B cell (primary cell): ENCODE measurements around the gene KIF13A. TPM values are rescaled to one million over a fixed set of nuclear protein-coding genes. Genes with fewer than 3 reads are reported as not detected.
"Not testable (repeated sequence)": the region's sequence is repeated elsewhere in the genome, so short reads cannot be mapped to it uniquely, and the experiment has no call there.

Source experiments
- ATAC-seq: fragments of 200-7000 bp; cut with Tn5 transposase; one replicate; pipeline ENCODE4 v1.10.0; 2021; ENCODE audit warnings: low read depth, mild to moderate bottlenecking, moderate number of reproducible peaks, moderate library complexity
- CTCF ChIA-PET: fragments of 350-600 bp; sonication (Branson Sonifier 250); formaldehyde crosslinking; loops from one replicate; lab custom pipeline; 2021; ENCODE audit warnings: antibody characterized with exemption, inconsistent platforms; lab: Charles Lee
- POLR2A ChIA-PET: fragments of 350-600 bp; sonication (Branson Sonifier 250); formaldehyde crosslinking; loops from one replicate; lab custom pipeline; 2021; ENCODE audit warnings: antibody characterized with exemption; lab: Charles Lee
- DNase-seq: peaks from one replicate; pipeline ENCODE4 v3.0.0; 2013
- H2AFZ ChIP-seq: 2 replicates; pipeline ENCODE4 v1.6.1; 2012; ENCODE audit warnings: mild to moderate bottlenecking, low read depth, low read length; ENCODE audit not compliant: insufficient read depth, poor library complexity, severe bottlenecking
- H3K27ac ChIP-seq, 2 donors: 1 replicate in 1 of 2; 2 replicates in 1 of 2; pipeline ENCODE4 v1.5.1; 2012 to 2013; ENCODE audit warnings: low read length in 2 of 2, mild to moderate bottlenecking in 2 of 2, moderate library complexity in 1 of 2
- H3K27me3 ChIP-seq, 4 experiments: fragments of 200-600 bp in 1 of 4; sonication (generic) in 1 of 4; replicated peaks in 1 of 4; 1 replicate in 2 of 4; 2 replicates in 2 of 4; pipeline versions ENCODE4 v1.6.1 to v1.7.0; 2013 to 2016; ENCODE audit warnings: low read length in 3 of 4, mild to moderate bottlenecking in 2 of 4, mixed read lengths in 1 of 4, moderate library complexity in 1 of 4; ENCODE audit not compliant: insufficient read depth in 4 of 4, control insufficient read depth in 3 of 4; ENCODE audit errors: control extremely low read depth in 1 of 4
- H3K36me3 ChIP-seq, 2 experiments: replicated peaks in 1 of 2; 1 replicate in 1 of 2; 2 replicates in 1 of 2; pipeline versions ENCODE4 v1.6.1 to v1.7.1; 2013; ENCODE audit warnings: low read length in 1 of 2; ENCODE audit not compliant: insufficient read depth in 2 of 2, control insufficient read depth in 1 of 2; ENCODE audit errors: control extremely low read depth in 1 of 2, extremely low read depth in 1 of 2
- H3K4me1 ChIP-seq, 2 donors: fragments of 200-600 bp in 1 of 2; sonication (generic) in 1 of 2; 1 replicate in 1 of 2; 2 replicates in 1 of 2; pipeline versions ENCODE4 v1.5.1 to v1.6.1; 2013 to 2017; ENCODE audit warnings: low read length in 2 of 2; ENCODE audit not compliant: control insufficient read depth in 2 of 2, insufficient read depth in 2 of 2
- H3K4me2 ChIP-seq: replicated peaks from 2 replicates; pipeline ENCODE3; 2012; ENCODE audit warnings: mild to moderate bottlenecking, low read depth, low read length; ENCODE audit not compliant: poor library complexity, severe bottlenecking
- H3K4me3 ChIP-seq, 5 experiments: fragments of 200-600 bp in 1 of 5; sonication (generic) in 1 of 5; 1 replicate in 3 of 5; 2 replicates in 2 of 5; pipeline versions ENCODE4 v1.5.1 to v1.7.0; 2011 to 2016; ENCODE audit warnings: low read length in 4 of 5, mild to moderate bottlenecking in 4 of 5, low read depth in 2 of 5, control low read depth in 1 of 5, moderate library complexity in 1 of 5; ENCODE audit not compliant: insufficient read depth in 1 of 5; ENCODE audit errors: control extremely low read depth in 1 of 5, extremely low read depth in 1 of 5
- H3K79me2 ChIP-seq: fragments of 200-600 bp; sonication (generic); one replicate; pipeline ENCODE4 v1.6.0; 2016; ENCODE audit warnings: low read length; ENCODE audit not compliant: control insufficient read depth, insufficient read depth
- H3K9ac ChIP-seq: fragments of 200-600 bp; sonication (generic); 2 replicates; pipeline ENCODE4 v1.6.1; 2017; ENCODE audit warnings: mild to moderate bottlenecking, low read length, moderate library complexity
- H3K9me3 ChIP-seq, 3 donors: one replicate each; pipeline versions ENCODE4 v1.6.1 to v1.7.1; 2013; ENCODE audit warnings: low read length in 2 of 3; ENCODE audit not compliant: control insufficient read depth in 2 of 3, insufficient read depth in 1 of 3; ENCODE audit errors: control extremely low read depth in 1 of 3
- H4K20me1 ChIP-seq: 2 replicates; pipeline ENCODE4 v1.6.0; 2012; ENCODE audit warnings: mild to moderate bottlenecking, low read length; ENCODE audit not compliant: insufficient read depth, control insufficient read depth, poor library complexity, severe bottlenecking
- H3K27ac Mint-ChIP-seq: one replicate; pipeline ENCODE4 v1.8.0; 2021; ENCODE audit warnings: mixed read lengths
- H3K27me3 Mint-ChIP-seq: one replicate; pipeline ENCODE4 v1.8.0; 2021; ENCODE audit warnings: mixed read lengths
- H3K4me1 Mint-ChIP-seq: one replicate; pipeline ENCODE4 v1.8.0; 2021; ENCODE audit warnings: mixed read lengths
- H3K4me3 Mint-ChIP-seq: one replicate; pipeline ENCODE4 v1.8.0; 2021; ENCODE audit warnings: mixed read lengths
- H3K9me3 Mint-ChIP-seq: one replicate; pipeline ENCODE4 v1.8.0; 2022; ENCODE audit warnings: mixed read lengths; ENCODE audit not compliant: insufficient read depth
- CTCF ChIP-seq: fragments of 200-600 bp; IDR thresholded peaks from one replicate; pipeline ENCODE4 v1.8.0; 2022; ENCODE audit warnings: antibody characterized with exemption, mild to moderate bottlenecking
- EZH2 ChIP-seq: IDR thresholded peaks from 2 replicates; pipeline ENCODE4 v1.6.1; 2012; ENCODE audit warnings: borderline replicate concordance, low read depth, mild to moderate bottlenecking, moderate library complexity, low read length; ENCODE audit not compliant: insufficient read depth, poor library complexity, severe bottlenecking
- WGBS: methylation state at CpG from one replicate; pipeline ENCODE4 v1.1.5; 2013; ENCODE audit warnings: missing lambda C conversion rate; ENCODE audit not compliant: insufficient coverage; 5-methylcytosine and 5-hydroxymethylcytosine counted together
- intact Hi-C: fragments of 100-400 bp; cut with micrococcal nuclease; formaldehyde crosslinking; loops from one replicate; pipeline ENCODE4 v1.10.0; 2022
- polyA plus RNA-seq: library from polyadenylated mRNA; depleted of rRNA; stranded (reverse); fragments of >200 nt; gene quantifications from 2 replicates; pipeline ENCODE4 v1.2.3, GENCODE V29; 2012
- total RNA-seq, 2 donors: library from RNA; stranded (reverse); fragments of 120-200 nt in 1 of 2; gene quantifications; 1 replicate in 1 of 2; 2 replicates in 1 of 2; pipeline versions ENCODE4 v1.2.3 to v1.2.4, GENCODE V29; 2013 to 2022

KIF13A gene
- total and polyA plus RNA-seq, 2 donors (not counting 1 experiment from before 2014, with no cell fraction given): 2.1 to 23.4 TPM

GRCh38 chr6:17914651-17915050, 72.8 kb downstream of the KIF13A start:
- TF ChIP-seq EZH2 (no peak), CTCF (no peak)
- no peaks in the 10 kb centered on the region for H3K27me3 ChIP-seq
- H3K79me2 ChIP-seq: no peaks in the 10 kb centered on the region
- no peaks in the 10 kb centered on the region for H3K9me3 Mint-ChIP-seq
- H3K27me3 Mint-ChIP-seq: no peaks in the 10 kb centered on the region
- H3K27ac ChIP-seq: no peak overlapping the region
- ATAC-seq (no peak), DNase-seq (no peak)
- whole genome bisulfite sequencing: 100% methylated on average over 2 of the region's 2 CpGs
- H3K4me1 Mint-ChIP-seq: peaks cover 12% of the 10 kb centered on the region
- no peak overlapping the region for H3K4me3 ChIP-seq
- no peaks in the 10 kb centered on the region for H3K9me3 ChIP-seq
- no peak overlapping the region for H3K4me3 Mint-ChIP-seq
- intact Hi-C loops: no loop called here
- POLR2A ChIA-PET: no interaction called here
- no peaks in the 10 kb centered on the region for H3K36me3 ChIP-seq
- H2AFZ ChIP-seq: no peak overlapping the region
- H3K4me1 ChIP-seq: peaks cover 3 to 6% of the 10 kb centered on the region in 2 donors
- no peak overlapping the region for H3K27ac Mint-ChIP-seq
- H3K4me2 ChIP-seq: no peak overlapping the region
- H3K9ac ChIP-seq: no peak overlapping the region
- H4K20me1 ChIP-seq: no peaks in the 10 kb centered on the region
- CTCF ChIA-PET: no interaction called here

- CTCF ChIA-PET: interaction anchor here (1.2 kb wide), 1 partner anchor 11 kb away, joined by 3 read pairs; no protein-coding TSS in a partner anchor
- no peak overlapping the region for H2AFZ ChIP-seq
- H3K4me3 ChIP-seq: no peak overlapping the region
- H3K36me3 ChIP-seq: no peaks in the 10 kb centered on the region
- H3K27ac ChIP-seq: no peak overlapping the region
- H3K4me1 ChIP-seq: peaks cover 9 to 14% of the 10 kb centered on the region in 2 donors
- Mint-ChIP-seq H3K4me3 (no peak overlapping the region), H3K27me3 (no peaks in the 10 kb centered on the region), H3K9me3 (no peaks in the 10 kb centered on the region), H3K27ac (no peak overlapping the region), H3K4me1 (peaks cover 25% of the 10 kb centered on the region)
- H4K20me1 ChIP-seq: no peaks in the 10 kb centered on the region
- H3K27me3 ChIP-seq: no peaks in the 10 kb centered on the region
- POLR2A ChIA-PET: no interaction called here
- intact Hi-C loops: no loop called here
- no peak overlapping the region for H3K9ac ChIP-seq
- H3K9me3 ChIP-seq: no peaks in the 10 kb centered on the region
- no peak overlapping the region for H3K4me2 ChIP-seq
- ATAC-seq: no peak
- TF ChIP-seq EZH2 (no peak), CTCF (no peak)
- no peak for DNase-seq
- H3K79me2 ChIP-seq: no peaks in the 10 kb centered on the region
These were observed 74.9 kb downstream of the KIF13A start for GRCh38 chr6:17912521-17912920.

GRCh38 chr6:17911656-17912055, 75.8 kb downstream of the KIF13A start:
- H3K27ac Mint-ChIP-seq, POLR2A ChIA-PET, H3K27ac ChIP-seq, H3K4me3 Mint-ChIP-seq, DNase-seq, H3K27me3 Mint-ChIP-seq, H3K27me3 ChIP-seq, H3K4me2 ChIP-seq, H2AFZ ChIP-seq, H4K20me1 ChIP-seq, H3K79me2 ChIP-seq, intact Hi-C loops, H3K9me3 ChIP-seq, CTCF ChIA-PET, H3K36me3 ChIP-seq, ATAC-seq, H3K9me3 Mint-ChIP-seq, H3K4me3 ChIP-seq, H3K9ac ChIP-seq: not testable (repeated sequence)
- 87% methylated on average over 4 of the region's 11 CpGs for WGBS
- H3K4me1 ChIP-seq: peaks cover 12 to 17% of the 10 kb centered on the region in 2 donors
- H3K4me1 Mint-ChIP-seq: peaks cover 31% of the 10 kb centered on the region
